Measurements from ENCODE around the gene CCDC78. TPM values are rescaled to one million over a fixed set of nuclear protein-coding genes. Genes with fewer than 3 reads are reported as not detected.

The CCDC78 gene
- polyA plus RNA-seq, 2 donors = 0.28 to 0.86 TPM

DNA sequence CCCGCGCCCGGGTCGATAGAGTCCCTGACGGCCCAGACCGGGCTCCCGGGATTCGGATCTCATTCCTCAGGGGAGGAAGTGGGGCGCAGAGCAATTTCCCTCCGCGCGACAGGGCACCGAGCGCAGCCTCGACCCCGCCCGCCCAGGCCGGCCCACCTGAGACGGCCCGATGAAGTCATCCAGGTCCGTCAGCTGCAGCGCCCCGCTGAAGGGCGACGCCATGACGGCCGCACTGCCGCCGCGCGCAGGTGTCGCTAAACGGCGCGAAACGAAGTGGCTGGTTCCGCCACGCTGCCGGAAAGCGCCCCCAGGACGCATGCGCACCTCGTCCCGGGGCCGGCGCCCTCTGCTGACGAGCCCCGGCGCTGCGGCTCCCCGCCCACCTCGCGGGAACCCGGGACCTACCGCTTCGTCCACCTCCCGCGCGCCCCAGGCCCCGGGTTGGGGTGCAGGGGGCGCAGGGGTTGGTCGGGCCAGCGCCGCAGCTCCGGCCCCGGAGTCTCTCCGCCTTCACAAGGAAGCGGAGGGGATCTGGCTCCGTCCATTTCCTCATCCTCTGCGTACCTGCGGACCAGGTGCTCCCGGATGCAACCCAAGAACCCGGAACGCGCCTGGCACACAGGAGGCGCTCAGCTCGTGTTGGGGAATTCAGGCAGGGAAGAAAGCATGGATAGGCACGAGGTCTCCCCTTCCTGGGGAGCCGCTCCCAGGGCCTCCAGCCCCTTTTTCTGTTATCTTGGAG is 14.7 kb upstream of the CCDC78 start, which contains the start of gene CIAO3:
Gene CIAO3, minus strand, starts transcription at position 234 of the 742 bp plus-strand sequence. Its CDS starts 12 bp downstream, at position 222.
- Histone ChIP-seq H3K4me3 (ENCODE audit: low read depth in 1 of 2, low read length in 2 of 2) (peak within 1 kb of the TSS; percentile 79 to 92), H3K9me3 (ENCODE audit: control insufficient read depth in 2 of 2, insufficient read depth in 1 of 2, low read depth in 1 of 2, low read length in 1 of 2) (no peaks in the 10 kb centered on the region), H3K36me3 (ENCODE audit: control insufficient read depth in 2 of 2, insufficient read depth in 2 of 2, low read length in 1 of 2) (peaks cover 0 to 21% of the 10 kb centered on the region in 2 donors), H3K4me1 (ENCODE audit: control insufficient read depth in 2 of 2, insufficient read depth in 2 of 2, low read length in 1 of 2) (peaks cover 0 to 10% of the 10 kb centered on the region in 2 donors), H3K27ac (ENCODE audit: low read depth in 2 of 2, low read length in 1 of 2) (peak within 1 kb of the TSS; percentile 45 to 72), H3K27me3 (ENCODE audit: control insufficient read depth in 1 of 2, insufficient read depth in 2 of 2, low read length in 2 of 2) (no peaks in the 10 kb centered on the region)
- WGBS, 2 donors = 0 to 1% methylated on average over 77 to 79 of the region's 79 CpGs

DNA sequence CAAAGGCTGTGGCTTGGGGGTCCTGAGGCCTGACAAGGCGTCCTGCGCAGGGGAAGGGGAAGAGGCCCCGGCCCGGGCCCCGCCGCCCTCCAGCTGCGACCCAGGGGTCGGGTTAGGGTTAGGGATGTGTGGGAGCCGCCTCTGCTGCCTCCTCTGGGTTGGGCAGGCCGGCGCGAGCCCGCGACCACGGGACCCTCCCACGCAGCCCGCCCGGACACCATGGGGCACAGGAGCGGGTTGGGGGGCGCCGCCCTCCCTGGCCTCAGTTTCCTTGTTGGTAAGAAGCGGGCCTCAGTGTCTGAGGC is 14.2 kb upstream of the CCDC78 start:
- 0 to 1% methylated on average over 17 to 22 of the region's 22 CpGs for WGBS, 2 donors
- H3K36me3 ChIP-seq (ENCODE audit: control insufficient read depth in 2 of 2, insufficient read depth in 2 of 2, low read length in 1 of 2) = peaks cover 0 to 25% of the 10 kb centered on the region in 2 donors
- no peaks in the 10 kb centered on the region for H3K27me3 ChIP-seq (ENCODE audit: control insufficient read depth in 1 of 2, insufficient read depth in 2 of 2, low read length in 2 of 2)
- peak overlapping the region; percentile 79 to 92 for H3K4me3 ChIP-seq (ENCODE audit: low read depth in 1 of 2, low read length in 2 of 2)
- peaks cover 0 to 10% of the 10 kb centered on the region in 2 donors for H3K4me1 ChIP-seq (ENCODE audit: control insufficient read depth in 2 of 2, insufficient read depth in 2 of 2, low read length in 1 of 2)
- no peaks in the 10 kb centered on the region for H3K9me3 ChIP-seq (ENCODE audit: control insufficient read depth in 2 of 2, insufficient read depth in 1 of 2, low read depth in 1 of 2, low read length in 1 of 2)
- H3K27ac ChIP-seq (ENCODE audit: low read depth in 2 of 2, low read length in 1 of 2) = peak overlapping the region; percentile 22 to 69

DNA sequence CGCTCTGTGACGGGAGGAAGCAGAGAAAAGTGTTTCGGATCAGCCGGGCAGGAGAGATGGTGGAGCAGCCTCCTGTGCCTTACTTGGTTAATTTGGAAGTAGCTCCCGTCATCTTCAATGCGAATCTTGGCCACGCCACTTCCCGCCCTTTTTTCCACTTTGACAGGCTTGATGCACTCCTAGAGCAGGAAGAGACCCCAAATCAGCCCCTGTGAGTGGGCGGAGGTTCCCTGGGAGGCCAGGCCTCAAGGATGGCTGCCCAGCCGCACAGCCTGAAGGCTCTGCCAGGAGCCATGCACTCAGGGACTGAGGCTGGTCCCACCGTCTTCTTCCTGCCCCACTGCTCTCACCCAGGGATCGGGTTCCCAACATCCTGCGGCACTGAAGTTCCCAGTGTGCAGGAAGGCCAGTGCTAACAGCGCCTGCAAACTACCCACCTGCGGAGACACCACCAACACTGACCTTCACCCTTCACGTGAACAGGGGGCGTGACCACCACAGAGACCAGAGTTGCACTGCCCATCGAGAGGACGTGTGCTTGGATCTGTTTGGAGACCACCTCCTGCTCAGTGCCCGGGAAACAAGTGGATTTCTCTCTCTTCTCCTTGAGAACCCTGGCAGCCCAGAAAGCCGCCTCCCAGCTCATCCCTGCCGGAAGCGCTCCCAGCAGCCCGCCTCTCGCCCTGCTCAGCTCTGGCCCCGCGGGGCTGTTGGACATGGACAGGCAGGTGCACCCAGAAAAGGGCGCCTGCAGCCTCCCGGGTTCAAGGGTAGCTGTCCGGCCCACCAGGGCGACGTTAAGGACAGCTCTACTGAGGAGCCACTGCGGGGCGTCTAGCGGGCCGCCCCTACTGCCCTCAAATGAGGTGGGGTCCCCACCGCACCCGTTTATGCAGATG is 13.6 kb upstream of the CCDC78 start:
- no peak overlapping the region for H3K27ac ChIP-seq (ENCODE audit: low read depth in 2 of 2, low read length in 1 of 2)
- H3K27me3 ChIP-seq (ENCODE audit: control insufficient read depth in 1 of 2, insufficient read depth in 2 of 2, low read length in 2 of 2) = no peaks in the 10 kb centered on the region

DNA sequence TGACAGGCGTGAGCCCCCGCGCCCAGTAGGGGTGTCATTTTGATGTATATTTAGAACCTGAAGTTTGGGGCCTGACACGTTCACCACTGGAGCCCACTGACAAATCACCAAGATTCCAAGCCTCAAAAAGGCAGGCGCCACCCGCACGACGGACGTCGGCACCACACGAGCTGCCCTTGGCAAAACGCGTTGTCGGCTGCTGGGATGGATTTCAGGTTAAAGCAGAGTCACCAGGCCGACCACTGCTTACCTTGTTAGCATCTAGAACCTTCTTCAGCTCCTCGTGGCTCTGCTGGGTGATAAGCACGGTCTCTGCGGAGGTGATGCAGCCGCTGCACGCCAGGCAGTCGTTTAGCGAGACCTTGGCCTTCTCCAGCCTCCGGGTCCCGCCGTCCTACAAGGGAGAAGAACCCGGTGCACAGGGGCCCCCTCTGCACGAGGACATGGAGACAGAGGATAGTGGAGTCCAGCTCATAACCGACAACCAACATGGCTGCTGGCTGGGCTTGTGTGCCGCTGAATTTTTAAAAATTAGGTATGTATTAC is 10.8 kb upstream of the CCDC78 start:
- WGBS, 2 donors = 95 to 97% methylated on average over 29 of the region's 29 CpGs
- Histone ChIP-seq H3K27me3 (ENCODE audit: control insufficient read depth in 1 of 2, insufficient read depth in 2 of 2, low read length in 2 of 2) (no peaks in the 10 kb centered on the region), H3K4me1 (ENCODE audit: control insufficient read depth in 2 of 2, insufficient read depth in 2 of 2, low read length in 1 of 2) (peaks cover 0 to 10% of the 10 kb centered on the region in 2 donors), H3K36me3 (ENCODE audit: control insufficient read depth in 2 of 2, insufficient read depth in 2 of 2, low read length in 1 of 2) (peaks cover 0 to 52% of the 10 kb centered on the region in 2 donors), H3K27ac (ENCODE audit: low read depth in 2 of 2, low read length in 1 of 2) (no peak overlapping the region), H3K4me3 (ENCODE audit: low read depth in 1 of 2, low read length in 2 of 2) (no peak overlapping the region), H3K9me3 (ENCODE audit: control insufficient read depth in 2 of 2, insufficient read depth in 1 of 2, low read depth in 1 of 2, low read length in 1 of 2) (no peaks in the 10 kb centered on the region)

More for the DNA sequence above, 13.6 kb upstream of the CCDC78 start:
- Histone ChIP-seq H3K9me3 (ENCODE audit: control insufficient read depth in 2 of 2, insufficient read depth in 1 of 2, low read depth in 1 of 2, low read length in 1 of 2) (no peaks in the 10 kb centered on the region), H3K36me3 (ENCODE audit: control insufficient read depth in 2 of 2, insufficient read depth in 2 of 2, low read length in 1 of 2) (peaks cover 0 to 31% of the 10 kb centered on the region in 2 donors), H3K4me1 (ENCODE audit: control insufficient read depth in 2 of 2, insufficient read depth in 2 of 2, low read length in 1 of 2) (peaks cover 0 to 10% of the 10 kb centered on the region in 2 donors), H3K4me3 (ENCODE audit: low read depth in 1 of 2, low read length in 2 of 2) (peak overlapping the region; percentile 79 to 92)
- 40 to 42% methylated on average over 36 to 38 of the region's 38 CpGs for WGBS, 2 donors

DNA sequence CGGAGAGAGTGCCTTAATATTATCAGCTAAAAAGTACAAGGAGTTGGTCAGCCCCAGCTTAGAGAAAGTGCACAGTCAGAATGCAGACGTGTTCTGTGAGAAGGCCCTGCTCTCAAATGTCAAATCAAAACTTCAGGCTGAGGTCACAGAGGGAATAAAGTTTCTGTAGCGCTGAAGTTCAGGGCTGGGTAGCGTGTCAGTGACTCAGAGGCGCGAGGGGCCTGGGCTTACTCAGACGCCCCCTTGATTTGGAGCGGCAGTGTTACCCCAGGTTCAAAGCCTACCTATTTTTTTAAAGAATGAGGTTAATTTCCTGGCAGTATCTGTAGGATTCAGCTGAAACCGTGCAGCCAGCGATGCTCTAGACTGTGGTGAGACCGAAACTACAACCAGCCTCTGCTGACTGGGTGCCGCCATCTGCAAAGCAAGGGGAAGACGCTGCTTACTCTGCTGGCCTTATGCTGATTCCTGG is 9.8 kb upstream of the CCDC78 start:
- WGBS, 2 donors = 76 to 83% methylated on average over 13 of the region's 13 CpGs
- H3K36me3 ChIP-seq (ENCODE audit: control insufficient read depth in 2 of 2, insufficient read depth in 2 of 2, low read length in 1 of 2) = peaks cover 0 to 60% of the 10 kb centered on the region in 2 donors
- H3K4me3 ChIP-seq (ENCODE audit: low read depth in 1 of 2, low read length in 2 of 2) = no peak overlapping the region
- H3K4me1 ChIP-seq (ENCODE audit: control insufficient read depth in 2 of 2, insufficient read depth in 2 of 2, low read length in 1 of 2) = peaks cover 0 to 10% of the 10 kb centered on the region in 2 donors
- no peak overlapping the region for H3K27ac ChIP-seq (ENCODE audit: low read depth in 2 of 2, low read length in 1 of 2)
- H3K27me3 ChIP-seq (ENCODE audit: control insufficient read depth in 1 of 2, insufficient read depth in 2 of 2, low read length in 2 of 2) = no peaks in the 10 kb centered on the region
- H3K9me3 ChIP-seq (ENCODE audit: control insufficient read depth in 2 of 2, insufficient read depth in 1 of 2, low read depth in 1 of 2, low read length in 1 of 2) = no peaks in the 10 kb centered on the region

DNA sequence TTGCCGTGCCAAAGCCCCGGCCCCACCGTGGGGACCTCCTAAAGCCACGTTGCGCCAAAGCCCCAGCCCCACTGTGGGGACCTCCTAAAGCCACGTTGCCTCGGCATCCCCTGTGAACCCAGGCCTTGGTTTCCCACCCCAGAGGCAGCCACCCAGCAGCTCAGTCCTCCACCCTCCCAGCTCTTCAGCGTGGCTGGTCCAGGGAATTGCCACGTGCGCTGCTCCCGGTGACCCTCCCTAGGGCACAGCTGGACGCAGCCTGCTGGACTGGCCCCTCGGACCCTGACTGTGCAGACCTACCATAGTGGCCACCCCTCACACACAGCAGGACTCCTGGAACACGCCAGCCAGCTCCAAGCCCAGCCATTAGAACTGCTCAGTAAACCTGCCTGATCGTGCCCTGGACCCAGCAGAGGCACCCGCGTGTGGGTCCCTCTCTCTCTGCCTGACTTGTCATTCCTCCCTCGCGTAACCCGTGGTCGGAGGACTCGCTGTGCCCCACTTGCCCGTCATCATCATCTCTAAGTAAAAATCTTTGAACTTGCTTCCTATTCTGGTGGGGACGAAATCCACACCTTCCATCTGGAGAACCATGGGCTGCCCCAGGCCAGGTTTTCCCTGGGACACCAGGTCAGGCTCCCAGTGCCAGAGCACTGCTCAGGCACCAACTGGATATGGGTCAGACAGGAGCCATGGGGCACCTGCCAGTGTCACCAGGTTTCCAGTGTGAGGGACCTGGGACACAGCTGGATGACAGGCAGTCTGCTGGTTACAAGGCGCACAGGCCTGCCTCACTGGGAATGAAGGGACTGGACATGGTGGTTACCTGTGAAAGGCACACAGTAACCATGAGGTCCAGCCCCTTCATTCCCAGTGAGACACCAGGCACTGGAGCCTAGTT is 9.0 kb upstream of the CCDC78 start:
- no peaks in the 10 kb centered on the region for H3K9me3 ChIP-seq (ENCODE audit: control insufficient read depth in 2 of 2, insufficient read depth in 1 of 2, low read depth in 1 of 2, low read length in 1 of 2)
- H3K27me3 ChIP-seq (ENCODE audit: control insufficient read depth in 1 of 2, insufficient read depth in 2 of 2, low read length in 2 of 2) = no peaks in the 10 kb centered on the region
- H3K4me1 ChIP-seq (ENCODE audit: control insufficient read depth in 2 of 2, insufficient read depth in 2 of 2, low read length in 1 of 2) = peaks cover 0 to 7% of the 10 kb centered on the region in 2 donors
- 93% methylated on average over 25 of the region's 25 CpGs for WGBS, 2 donors
- H3K4me3 ChIP-seq (ENCODE audit: low read depth in 1 of 2, low read length in 2 of 2) = no peak overlapping the region
- H3K36me3 ChIP-seq (ENCODE audit: control insufficient read depth in 2 of 2, insufficient read depth in 2 of 2, low read length in 1 of 2) = peaks cover 0 to 64% of the 10 kb centered on the region in 2 donors
- no peak overlapping the region for H3K27ac ChIP-seq (ENCODE audit: low read depth in 2 of 2, low read length in 1 of 2)

DNA sequence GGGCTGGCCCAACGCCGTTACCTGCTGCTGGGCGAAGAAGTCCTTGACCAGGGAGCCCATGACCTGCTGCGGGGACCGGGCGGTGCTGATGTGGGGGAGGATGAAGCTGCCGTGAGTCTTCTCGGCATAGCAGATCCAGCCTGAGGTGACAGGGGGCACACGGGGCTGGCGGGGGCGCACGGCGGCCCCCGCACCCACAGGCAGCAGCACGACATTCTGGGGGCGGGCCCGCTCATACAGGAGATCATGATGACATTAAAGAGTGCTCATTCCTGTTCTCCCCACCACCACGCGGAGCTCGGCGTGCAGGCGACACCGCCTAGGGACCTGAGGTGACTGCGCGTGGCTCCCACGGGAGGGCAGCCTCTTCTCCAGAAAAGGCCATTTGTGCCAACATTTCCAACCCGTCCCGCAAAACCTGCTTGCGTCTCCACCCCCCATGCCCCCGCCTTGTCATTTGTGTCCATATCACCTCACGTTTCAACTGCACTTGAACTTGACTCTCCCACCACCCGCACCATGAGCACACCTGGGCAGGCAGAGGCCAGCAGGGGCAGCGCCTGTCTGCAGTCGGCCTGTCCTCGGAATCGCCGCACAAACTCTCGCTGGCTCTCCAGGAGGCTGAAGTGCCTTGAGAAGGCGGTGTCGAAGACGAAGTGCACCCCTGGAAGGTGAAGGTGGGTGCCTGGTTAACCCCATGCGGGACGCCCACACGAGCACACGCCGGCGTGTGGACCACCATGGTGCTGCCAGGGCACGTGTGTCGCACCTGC is 8.2 kb upstream of the CCDC78 start:
- WGBS, 2 donors = 90 to 92% methylated on average over 49 of the region's 49 CpGs
- no peaks in the 10 kb centered on the region for H3K9me3 ChIP-seq (ENCODE audit: control insufficient read depth in 2 of 2, insufficient read depth in 1 of 2, low read depth in 1 of 2, low read length in 1 of 2)
- H3K36me3 ChIP-seq (ENCODE audit: control insufficient read depth in 2 of 2, insufficient read depth in 2 of 2, low read length in 1 of 2) = peaks cover 0 to 64% of the 10 kb centered on the region in 2 donors
- H3K4me1 ChIP-seq (ENCODE audit: control insufficient read depth in 2 of 2, insufficient read depth in 2 of 2, low read length in 1 of 2) = no peaks in the 10 kb centered on the region
- no peak overlapping the region for H3K4me3 ChIP-seq (ENCODE audit: low read depth in 1 of 2, low read length in 2 of 2)
- H3K27ac ChIP-seq (ENCODE audit: low read depth in 2 of 2, low read length in 1 of 2) = no peak overlapping the region
- no peaks in the 10 kb centered on the region for H3K27me3 ChIP-seq (ENCODE audit: control insufficient read depth in 1 of 2, insufficient read depth in 2 of 2, low read length in 2 of 2)

DNA sequence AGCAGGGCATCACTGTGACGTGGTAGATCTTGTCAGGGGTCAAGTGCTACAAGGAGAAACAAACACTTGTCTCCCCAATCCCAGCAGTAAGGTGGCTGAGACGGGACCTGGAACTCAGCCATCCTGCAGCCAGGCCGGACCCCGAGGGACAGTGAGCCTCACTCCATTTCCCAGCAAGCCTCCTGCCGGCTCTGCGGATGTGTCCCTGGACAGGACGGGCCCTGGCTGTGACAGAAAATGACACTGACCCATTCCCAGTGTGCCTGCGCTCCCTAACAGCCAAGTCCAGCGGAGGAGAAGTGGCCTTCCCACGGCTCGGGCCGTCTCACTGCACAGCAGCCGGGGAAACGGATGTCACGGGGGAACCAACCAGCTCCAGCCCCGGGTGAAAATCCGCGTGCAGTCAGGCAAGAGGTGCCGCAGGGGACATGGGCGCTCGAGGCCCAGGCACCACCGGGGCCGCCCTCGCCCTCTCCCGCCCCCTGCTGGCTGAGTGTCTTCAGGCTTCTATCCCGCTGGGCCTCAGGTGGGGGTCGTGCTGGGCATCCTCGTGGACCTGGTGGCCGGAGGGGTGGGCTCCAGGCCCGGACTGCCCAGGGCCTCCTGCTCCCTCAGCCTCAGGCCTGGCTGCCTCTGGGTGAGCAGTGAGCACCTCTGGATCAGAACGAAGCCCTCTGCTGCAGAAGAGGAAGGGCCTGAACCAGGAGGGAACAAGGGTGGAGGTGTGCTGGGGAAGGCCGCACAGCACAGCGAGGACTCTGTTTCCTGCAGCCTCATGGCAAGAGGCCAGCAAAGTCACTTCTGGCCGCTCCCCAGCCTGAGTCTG is 7.4 kb upstream of the CCDC78 start:
- H3K27ac ChIP-seq (ENCODE audit: low read depth in 2 of 2, low read length in 1 of 2) = no peak overlapping the region
- peaks cover under 1 to 5% of the 10 kb centered on the region in 2 donors for H3K4me1 ChIP-seq (ENCODE audit: control insufficient read depth in 2 of 2, insufficient read depth in 2 of 2, low read length in 1 of 2)
- 85 to 86% methylated on average over 34 of the region's 34 CpGs for WGBS, 2 donors
- H3K36me3 ChIP-seq (ENCODE audit: control insufficient read depth in 2 of 2, insufficient read depth in 2 of 2, low read length in 1 of 2) = peaks cover 0 to 64% of the 10 kb centered on the region in 2 donors
- peaks cover 0 to under 1% of the 10 kb centered on the region in 2 donors for H3K27me3 ChIP-seq (ENCODE audit: control insufficient read depth in 1 of 2, insufficient read depth in 2 of 2, low read length in 2 of 2)
- H3K4me3 ChIP-seq (ENCODE audit: low read depth in 1 of 2, low read length in 2 of 2) = no peak overlapping the region
- H3K9me3 ChIP-seq (ENCODE audit: control insufficient read depth in 2 of 2, insufficient read depth in 1 of 2, low read depth in 1 of 2, low read length in 1 of 2) = no peaks in the 10 kb centered on the region

Measured in esophagus (tissue), 2 donors.